GM18507 (cell line): ENCODE data around the gene IFT52.

Experiments used
- DNase-seq: peaks from one replicate; pipeline ENCODE4 v3.0.0; 2011; ENCODE audit warnings: low read depth; ENCODE audit not compliant: insufficient read length; ENCODE audit errors: extremely low spot score
- FAIRE-seq: peaks from 2 replicates; lab custom pipeline; 2011; peaks lifted over from hg19 to GRCh38; lab: Jason Lieb, UNC

Gene IFT52

DNA sequence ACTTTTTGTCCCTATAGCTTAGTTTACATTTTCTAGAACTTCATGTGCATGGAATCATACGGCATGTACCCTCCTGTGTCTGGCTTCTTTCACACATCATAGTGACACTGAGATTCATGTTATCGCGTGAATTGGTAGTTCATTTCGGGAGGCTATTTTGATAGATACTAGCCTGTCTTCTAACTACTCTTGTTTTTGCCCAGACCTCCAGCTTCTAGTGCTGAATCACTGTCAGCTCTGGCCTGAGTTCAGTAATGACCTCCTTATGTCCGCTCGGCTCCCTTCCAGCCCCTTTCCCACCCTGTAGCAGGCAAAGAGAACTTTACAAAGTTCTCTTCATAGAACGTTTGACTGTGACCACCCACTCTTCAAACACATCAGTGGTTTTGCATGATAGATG is 90.2 kb downstream of the IFT52 start:
- FAIRE-seq (peak; percentile 38), DNase-seq (no peak)

DNA sequence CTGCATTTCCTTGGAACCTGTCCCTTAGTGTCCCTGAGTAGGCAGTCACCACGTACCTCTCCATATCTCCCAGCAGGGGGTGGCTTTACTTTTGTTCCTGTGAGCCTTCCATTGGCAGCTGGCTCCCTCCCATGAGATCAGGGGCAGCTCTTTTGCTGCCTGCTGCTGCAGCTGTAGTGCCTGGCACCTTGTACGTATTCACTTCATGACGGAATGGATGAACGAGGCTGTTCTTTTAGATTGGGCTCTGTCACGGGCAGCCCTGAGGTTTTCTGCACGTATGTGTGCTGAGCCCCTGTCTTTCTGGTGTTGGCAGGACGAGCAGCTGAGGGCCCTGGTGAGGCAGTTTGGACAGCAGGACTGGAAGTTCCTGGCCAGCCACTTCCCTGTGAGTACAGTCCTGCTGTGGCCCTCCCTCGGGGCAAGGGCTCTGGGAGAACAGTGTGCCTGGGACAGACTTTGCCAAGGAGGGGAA is 90.8 kb downstream of the IFT52 start:
- no peak for DNase-seq
- FAIRE-seq: no peak

DNA sequence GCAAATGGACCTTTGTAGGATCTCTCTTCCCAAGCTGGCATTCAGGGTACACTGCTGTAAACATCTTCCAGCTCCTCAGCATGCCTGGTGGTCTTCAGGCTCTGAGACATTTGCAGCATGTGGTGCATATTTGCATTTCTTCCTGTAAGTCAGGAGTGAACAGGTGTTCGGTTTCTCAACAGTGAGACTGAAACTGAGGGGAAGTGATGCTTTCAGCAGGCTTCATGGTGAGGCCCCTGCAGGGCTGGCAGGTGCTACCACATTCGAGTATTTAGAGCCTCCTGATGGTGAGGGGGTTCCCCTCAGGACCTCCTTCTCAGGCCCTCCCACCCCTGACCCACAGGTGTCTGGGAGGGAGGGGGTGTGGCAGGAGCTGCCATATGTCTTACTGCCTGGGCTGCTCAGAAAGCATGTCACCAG is 91.3 kb downstream of the IFT52 start:
- FAIRE-seq (peak; percentile 97), DNase-seq (no peak)

DNA sequence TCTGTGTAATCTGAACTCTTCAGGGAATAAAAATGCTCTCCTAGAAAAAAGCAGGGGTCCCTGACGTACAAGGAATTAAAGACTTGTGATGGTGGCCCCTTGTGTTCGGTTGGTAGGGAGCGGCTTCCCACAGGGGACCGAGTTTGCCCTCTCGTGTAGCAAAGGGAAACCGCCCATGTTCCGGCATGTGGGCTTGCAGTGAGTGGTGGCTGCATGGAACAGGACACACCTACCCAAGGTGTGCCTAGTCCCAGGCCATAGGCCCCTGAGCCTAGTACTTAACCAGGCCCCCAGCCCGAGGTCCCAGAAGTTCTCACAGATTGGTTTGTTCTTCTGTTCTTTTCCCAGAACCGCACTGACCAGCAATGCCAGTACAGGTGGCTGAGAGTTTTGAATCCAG is 91.7 kb downstream of the IFT52 start:
- DNase-seq: no peak
- no peak for FAIRE-seq

DNA sequence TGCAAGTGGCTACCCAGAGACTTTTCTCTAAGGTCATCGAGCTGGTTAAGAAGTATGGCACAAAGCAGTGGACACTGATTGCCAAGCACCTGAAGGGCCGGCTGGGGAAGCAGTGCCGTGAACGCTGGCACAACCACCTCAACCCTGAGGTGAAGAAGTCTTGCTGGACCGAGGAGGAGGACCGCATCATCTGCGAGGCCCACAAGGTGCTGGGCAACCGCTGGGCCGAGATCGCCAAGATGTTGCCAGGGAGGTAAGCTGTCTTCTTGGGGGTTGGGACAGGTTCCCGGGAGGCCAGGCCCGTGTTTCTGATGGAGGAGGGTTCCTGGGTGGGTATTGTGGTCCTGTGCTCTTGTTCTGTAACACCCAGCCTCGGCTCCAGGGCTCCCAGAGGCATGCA is 96.1 kb downstream of the IFT52 start:
- FAIRE-seq (no peak), DNase-seq (no peak)

DNA sequence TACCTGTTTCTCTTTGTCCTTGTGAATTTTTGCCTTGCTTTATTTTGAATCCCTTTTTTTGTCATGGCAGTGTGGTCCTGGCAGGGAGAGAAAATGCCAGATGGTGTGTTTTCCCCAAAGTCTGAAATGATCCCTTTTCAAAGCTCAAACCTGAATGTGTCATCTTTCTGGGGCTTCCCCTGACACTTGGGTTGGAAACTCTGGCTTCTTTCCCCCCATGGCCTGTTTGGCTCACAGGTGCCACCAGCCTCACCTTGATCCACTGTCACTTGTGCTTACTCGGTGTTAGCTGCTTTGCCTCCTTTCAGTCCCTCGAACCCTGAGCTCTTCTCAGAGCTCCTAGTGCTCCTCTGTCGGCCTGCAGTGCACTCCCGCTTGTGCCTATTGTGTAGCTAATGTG is 98.4 kb downstream of the IFT52 start:
- FAIRE-seq (no peak), DNase-seq (no peak)

DNA sequence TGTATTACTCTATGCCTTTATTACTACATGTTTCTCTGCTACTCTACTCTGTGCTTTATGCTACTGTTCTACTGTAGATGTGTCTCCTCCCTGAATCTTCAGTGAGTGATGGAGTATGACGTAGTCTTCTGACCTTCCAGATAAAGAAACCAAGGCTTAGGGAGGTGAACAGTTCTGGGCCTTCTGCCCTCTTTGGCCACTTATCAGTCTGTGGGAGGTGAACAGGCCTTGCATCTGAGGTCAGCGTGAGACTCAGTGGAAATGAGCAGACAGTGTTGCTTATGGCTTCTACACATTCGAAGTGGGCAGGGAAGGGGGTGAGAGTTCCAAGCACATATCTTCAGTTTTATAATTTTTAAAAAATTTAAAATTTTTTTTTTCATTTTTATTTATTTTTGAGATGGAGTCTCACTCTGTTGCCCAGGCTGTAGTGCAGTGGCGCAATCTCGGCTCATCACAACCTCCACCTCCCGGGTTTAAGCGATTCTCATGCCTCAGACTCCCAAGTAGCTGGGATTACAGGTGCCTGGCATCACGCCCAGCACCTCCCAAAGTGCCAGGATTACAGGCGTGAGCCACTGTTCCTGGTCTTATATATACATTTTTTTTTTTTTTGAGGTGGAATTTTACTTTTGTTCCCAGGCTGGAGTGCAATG is 100.3 kb downstream of the IFT52 start:
- DNase-seq (no peak), FAIRE-seq (no peak)

DNA sequence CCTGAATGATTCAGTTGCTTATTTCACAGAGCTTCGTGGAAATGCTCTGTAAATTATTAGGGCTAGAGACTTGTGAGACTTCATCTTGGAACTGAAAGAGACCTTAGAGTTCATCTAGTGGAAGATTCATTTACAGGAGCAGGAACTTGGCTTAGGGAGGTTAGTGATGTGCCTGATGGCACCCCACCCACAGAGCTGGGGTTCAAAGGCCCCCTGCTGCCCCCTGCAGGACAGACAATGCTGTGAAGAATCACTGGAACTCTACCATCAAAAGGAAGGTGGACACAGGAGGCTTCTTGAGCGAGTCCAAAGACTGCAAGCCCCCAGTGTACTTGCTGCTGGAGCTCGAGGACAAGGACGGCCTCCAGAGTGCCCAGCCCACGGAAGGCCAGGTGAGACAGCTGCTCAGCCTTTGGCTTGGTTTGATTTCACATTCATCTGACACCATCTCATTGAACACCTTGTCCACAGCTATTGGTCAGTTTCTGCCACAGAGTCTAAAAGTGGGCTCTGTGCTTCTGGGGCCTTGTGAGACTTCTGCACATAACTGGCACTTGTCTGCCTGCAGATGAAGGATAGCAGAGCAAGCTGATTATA is 101.3 kb downstream of the IFT52 start:
- no peak for DNase-seq
- peak; percentile 81 for FAIRE-seq

DNA sequence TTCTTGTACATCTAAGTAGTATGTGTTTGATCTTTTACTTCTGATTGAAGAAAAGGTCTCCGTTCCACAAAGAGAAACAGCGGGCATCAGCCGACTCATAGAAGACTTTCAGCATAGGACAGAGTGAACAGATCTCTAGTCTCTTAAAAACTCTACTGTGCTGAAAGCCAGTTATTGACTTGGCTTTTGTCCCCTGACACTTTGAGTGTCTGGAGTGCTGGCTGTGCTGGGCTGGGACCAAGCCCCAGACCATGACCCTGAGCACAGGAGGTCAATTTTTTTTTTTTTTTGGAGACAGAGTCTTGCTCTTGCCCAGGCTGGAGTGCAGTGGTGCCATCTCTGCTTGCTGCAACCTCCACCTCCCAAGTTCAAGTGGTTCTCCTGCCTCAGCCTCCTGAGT is 104.0 kb downstream of the IFT52 start:
- no peak for DNase-seq
- no peak for FAIRE-seq

DNA sequence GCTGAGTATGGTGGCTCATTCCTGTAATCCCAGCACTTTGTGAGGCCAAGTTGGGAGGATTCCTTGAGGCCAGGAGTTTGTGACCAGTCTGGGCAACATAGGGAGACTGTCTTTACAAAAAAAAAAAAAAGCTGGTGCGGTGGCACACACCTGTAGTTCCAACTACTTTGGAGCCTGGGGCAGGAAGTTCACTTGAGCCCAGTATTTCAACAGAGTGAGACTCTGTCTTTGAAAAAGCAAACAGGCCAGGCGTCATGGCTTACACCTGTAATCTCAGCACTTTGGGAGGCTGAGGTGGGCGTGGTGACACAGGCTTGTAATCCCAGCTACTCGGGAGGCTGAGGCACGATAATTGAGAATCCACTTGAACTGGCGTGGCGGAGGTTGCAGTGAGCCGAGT is 104.8 kb downstream of the IFT52 start:
- DNase-seq (no peak), FAIRE-seq (no peak)
